GM18858 (cell line): ENCODE data around the gene STARD6.
"Not testable (repeated sequence)": the region's sequence is repeated elsewhere in the genome, so short reads cannot be mapped to it uniquely, and the experiment has no call there.

Experiments used
- ATAC-seq: cut with Tn5 transposase; IDR thresholded peaks from one replicate; pipeline ENCODE4 v1.9.1; 2021; ENCODE audit not compliant: unreplicated experiment

Gene STARD6, protein sequence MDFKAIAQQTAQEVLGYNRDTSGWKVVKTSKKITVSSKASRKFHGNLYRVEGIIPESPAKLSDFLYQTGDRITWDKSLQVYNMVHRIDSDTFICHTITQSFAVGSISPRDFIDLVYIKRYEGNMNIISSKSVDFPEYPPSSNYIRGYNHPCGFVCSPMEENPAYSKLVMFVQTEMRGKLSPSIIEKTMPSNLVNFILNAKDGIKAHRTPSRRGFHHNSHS

GRCh38 chr18:54357660-54358494, at the start of gene STARD6, which contains the start of gene C18orf54:
TSS of gene STARD6 (minus strand) at chr18:54357858. CDS start at chr18:54354573, 3,285 bp downstream.
TSS of gene C18orf54 (plus strand) at chr18:54357906. CDS start at chr18:54360573, 2,667 bp downstream.
- ATAC-seq, result peak; percentile 93

DNA sequence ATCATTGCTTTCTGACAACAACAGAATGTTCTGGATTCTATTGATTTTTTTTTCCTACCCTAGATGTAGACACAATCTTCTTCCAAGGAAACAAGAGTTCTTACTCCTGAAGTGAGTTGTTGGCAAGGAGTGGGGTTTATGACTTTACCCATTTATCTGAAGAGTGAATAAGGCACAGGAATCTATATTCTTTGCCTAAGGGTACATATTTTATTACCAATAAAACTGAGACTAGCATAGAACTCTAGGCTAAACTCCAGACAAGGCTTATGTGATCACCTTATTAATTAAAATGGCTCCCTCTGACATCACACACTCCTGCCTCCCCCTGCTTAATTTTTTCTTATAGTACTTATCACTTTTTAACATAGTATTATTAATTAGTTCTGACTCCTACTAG, 47.6 kb upstream of the STARD6 start:
- no peak for ATAC-seq

DNA sequence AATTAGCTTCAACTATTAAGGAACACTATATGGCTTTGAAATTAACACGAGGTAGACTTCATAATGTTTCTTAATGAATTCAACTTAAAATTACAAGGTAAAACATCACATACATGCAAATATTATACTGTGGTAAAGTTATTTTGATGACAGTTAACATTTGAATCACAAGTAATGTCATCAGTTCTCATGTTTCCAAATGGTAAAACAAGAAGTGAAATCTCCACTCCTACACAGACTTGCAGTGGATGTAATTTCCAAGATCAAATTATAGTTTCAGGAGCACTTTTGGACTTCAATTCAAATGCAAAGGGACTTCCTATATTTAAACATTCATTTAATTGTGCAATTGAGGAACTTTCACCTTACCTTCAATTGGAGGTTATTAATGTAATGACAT, 39.1 kb upstream of the STARD6 start:
- ATAC-seq, result no peak

DNA sequence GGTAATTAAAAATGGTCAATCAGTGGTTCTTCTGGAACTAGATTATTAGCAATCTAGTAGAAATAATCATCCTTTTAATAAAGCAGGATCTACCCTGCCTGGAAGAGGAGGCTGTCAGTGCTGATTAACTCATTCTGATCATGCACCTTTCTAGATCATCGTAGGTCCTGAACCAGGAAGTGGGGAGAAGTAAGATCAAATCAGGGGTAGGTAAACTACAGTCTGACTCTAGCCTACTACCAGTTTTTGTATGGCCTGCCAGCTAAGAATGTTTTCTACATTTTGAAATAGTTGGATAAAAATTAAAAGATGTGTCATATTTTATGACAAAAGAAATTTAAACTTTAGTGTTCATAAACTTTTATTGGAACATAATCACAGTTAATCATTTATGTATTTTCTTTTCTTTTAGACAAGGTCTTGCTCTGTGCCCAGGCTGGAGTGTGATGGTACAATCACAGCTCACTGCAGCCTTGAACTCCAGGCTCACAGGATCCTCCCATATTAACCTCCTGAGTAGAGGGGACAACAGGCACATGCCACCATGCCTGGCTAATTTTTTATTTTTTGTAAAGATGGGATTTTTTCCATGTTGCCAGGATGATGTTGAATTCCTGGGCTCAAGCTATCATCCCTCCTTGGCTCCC, 36.1 kb upstream of the STARD6 start:
- no peak for ATAC-seq

- peak; percentile 51 for ATAC-seq
These were observed 34.9 kb upstream of the STARD6 start for GRCh38 chr18:54392543-54393023.

DNA sequence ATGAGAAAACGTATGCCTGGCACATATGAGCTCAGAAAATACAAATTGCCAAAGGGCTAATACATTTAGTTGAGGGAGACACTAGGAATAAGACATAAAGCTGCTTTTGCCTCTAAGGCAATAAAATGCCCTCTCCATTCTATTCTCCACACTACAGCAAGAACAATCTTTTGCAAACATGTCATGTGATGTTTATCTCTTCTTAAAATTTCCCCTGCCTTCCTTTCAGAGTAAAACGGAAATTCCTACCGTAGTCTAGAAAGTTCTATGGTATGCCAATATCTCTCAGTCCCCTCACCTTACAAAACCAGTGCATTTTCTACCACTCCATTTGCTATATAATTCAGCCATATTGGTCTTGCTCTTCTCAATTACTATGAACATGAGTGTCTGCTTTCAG, 33.2 kb upstream of the STARD6 start:
- no peak for ATAC-seq

DNA sequence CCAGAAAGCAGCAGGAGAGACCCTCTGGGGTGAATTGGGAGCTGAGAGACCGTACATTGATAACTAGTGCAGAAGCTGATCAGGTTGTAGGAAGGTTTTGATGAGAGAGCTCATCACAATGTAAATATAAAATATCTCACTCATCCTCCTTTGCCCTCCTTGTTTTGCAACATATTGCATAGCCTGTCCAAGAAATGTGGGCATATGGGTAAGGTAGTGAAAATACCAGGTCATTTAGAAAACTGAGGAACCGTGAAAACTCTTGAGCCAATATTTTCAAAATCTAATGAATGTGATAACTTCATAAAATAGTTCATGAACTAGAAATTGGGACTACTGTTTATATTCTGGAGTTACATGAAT, 31.5 kb upstream of the STARD6 start:
- no peak for ATAC-seq

DNA sequence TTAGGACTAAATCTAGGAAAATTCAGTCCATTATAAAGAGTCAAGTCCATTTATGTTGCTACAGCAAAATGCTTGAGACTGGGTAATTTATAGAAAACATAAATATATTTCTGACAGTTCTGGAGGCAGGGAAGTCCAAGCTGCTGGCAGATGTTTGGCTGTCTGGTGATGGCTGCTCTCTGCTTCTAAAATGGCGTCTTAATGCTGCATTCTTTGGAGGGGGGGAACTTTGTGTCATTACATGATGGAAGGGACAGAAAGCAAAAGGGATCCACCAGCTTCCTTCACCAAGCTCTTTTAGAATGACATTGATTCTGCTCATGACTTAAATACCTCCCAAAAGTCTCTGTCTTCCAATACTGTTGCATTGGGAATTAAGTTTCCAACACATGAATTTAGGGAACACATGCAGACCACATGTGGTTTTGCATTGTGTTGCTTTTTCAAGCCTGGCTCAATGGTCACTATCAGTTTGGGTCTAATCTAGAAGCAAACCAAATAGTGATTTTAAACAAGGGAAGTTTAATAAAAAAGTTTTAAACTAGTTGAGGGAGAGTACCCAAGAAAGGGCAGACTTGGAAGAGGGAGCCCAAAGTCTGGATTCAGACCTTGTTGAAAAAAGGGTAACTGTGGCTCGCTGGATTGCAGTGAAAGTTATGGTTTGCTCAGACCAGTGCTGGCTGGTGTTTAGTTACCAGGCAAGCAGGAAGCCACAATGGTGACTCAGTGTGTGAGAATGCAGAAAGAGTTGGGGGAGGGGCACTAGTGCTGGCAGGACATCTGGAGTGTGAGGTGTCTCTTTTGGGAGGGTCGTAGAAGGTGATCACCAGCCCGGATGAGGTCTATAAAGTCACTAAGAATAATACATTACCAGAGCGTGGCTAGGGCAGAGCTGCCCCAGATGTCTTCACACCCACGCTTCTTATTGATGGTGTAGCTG, 30.8 kb upstream of the STARD6 start:
- peak; percentile 90 for ATAC-seq

DNA sequence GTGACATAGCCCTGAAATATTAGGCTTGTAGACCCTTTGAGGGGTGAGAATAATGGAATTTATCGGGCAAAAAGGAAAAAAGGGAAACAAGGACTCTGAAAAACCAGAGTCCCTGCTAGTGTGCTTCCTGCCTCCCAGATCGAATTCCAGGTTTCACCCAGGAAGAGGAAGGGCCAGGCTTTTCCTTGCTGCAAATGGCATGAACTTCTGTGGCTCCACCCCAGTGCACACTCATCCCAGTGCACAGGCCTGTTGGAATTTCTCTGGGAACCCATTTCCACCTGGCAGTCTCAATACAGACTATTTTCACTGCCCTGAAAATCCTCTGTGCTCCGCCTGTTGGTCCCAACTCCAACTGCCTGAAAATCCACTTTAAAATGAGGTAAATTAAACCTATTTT, 30.0 kb upstream of the STARD6 start:
- no peak for ATAC-seq

DNA sequence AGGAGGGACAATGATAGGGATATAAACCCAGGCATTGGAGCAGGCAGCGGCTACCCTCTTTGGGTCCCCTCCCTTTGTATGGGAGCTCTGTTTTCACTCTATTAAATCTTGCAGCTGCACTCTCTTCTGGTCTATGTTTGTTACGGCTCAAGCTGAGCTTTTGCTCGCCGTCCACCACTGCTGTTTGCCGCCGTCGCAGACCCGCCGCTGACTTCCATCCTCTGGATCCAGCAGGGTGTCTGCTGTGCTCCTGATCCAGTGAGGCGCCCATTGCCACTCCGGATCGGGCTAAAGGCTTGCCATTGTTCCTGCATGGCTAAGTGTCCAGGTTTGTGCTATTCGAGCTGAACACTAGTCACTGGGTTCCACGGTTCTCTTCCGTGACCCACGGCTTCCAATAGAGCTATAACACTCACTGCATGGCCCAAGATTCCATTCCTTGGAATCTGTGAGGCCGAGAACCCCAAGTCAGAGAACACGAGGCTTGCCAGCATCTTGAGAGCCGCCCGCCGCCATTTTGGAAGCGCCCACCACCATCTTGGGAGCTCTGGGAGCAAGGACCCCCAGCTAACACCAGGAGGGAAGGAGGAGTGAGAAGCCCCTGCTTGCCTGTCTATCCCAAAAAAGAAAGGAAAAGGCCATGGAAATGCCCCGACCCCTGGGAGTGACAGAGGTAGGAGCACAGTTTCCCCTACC, 29.3 kb upstream of the STARD6 start:
- not testable (repeated sequence) for ATAC-seq

GRCh38 chr18:54386043-54386442, 28.4 kb upstream of the STARD6 start:
- ATAC-seq, result no peak

- ATAC-seq, result no peak
These were observed 25.1 kb upstream of the STARD6 start for GRCh38 chr18:54382733-54383252.

- ATAC-seq, result no peak
These were observed 24.4 kb upstream of the STARD6 start for GRCh38 chr18:54382076-54382475.

DNA sequence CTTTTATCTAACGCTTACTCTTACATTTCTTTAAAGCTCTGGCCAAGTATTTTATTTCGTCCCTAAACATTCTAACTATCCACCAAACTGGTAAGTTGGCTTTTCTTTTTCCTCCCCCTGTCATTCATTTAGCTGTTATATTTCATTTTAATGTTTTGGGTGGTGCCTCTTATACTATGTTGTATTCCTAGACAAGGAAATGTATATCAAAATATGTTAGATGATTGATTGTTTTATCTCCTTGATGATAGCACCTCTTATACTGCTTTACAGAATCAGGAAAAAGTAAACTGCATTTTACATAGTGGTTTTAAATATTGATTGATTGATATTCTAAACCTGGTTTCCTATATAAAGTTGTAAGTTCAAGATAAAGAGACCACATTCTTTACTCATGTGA, 24.0 kb upstream of the STARD6 start:
- ATAC-seq, result no peak

GRCh38 chr18:54378057-54378456, 20.4 kb upstream of the STARD6 start:
- ATAC-seq, result no peak

GRCh38 chr18:54360406-54360805, 2.7 kb upstream of the STARD6 start:
- ATAC-seq, result no peak

- ATAC-seq, result no peak
These were observed 1.6 kb upstream of the STARD6 start for GRCh38 chr18:54359233-54359632.

DNA sequence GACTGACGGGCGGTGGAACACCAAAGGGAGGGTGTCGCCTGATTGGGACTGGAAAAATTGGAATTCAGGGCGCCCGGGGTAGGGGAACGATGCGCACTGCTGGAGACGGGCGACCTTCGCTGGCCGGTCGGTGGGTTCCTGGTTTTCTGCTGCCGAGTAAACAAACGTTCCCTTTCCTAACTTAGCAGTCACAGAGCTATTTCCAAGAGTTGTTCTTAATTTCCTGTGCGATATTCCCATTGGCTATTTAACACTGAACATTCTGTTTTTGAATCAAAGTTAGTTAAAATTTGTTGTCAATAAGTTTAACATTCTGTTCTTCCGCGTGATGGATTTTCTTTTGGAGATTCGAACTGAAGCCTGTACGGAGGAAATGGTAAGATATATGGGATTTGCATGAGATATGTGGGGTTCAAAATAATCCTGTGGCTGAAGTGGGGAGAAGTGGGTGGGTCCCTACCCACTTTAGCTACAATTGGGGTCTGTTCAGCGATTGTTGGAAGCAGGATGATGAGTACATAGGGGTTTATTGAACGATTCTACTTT, 910 bp upstream of the STARD6 start:
- ATAC-seq, result peak; percentile 5

DNA sequence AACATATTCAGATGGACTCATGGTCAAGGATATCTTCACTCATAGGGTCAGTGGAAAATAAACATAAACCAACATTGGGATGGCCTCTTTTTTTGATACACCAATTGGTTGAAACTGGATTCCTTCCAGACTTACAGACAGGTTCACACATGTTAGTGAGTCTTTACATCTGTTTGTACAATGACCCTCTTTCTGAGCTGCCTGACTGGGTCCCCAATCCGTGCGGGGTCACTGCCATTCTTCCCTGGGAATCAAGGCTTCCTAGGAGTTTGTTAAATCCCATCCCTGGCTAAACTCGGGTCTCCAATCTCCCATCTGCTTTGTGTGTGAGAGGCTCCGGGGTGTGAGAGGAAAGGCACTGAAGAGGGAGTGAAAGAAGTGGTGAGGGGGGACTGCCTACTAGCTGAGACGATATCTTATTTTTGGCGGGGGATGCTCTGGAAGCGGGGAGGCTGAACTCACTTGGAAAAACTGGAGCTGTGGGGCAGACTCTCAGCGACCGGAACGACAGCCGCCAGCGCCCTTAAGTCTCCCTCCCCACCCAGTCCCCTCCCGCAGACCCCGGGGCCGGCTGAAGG, 487 bp downstream of the STARD6 start:
- ATAC-seq, result peak; percentile 1
